Measurements from ENCODE around the gene ABHD13. TPM values are rescaled to one million over a fixed set of nuclear protein-coding genes. Genes with fewer than 3 reads are reported as not detected.

ABHD13 gene
- total RNA-seq, 1 experiment from 2014 or later, result 6.9 TPM

DNA sequence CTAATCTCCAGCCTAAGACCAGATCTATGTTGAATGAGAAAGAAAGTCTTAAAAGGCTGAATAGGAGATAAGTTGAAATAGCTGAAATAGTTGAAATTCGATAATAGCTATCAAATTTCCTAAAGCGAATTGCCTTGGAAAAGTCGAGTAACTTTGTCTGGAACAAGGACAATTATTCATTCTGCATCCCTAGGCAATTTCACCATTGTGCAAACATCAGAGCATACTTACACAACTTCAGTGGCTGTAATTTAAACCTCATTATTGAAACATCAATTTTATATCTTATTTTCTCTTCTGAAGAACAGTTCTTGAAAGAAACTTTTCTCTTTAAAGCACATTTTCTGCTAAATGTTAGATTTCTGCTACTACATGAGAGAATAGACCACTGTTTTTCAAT, 64.9 kb downstream of the ABHD13 start:
- DNase-seq (ENCODE audit: low read depth), result no peak

Other genes starting within 250 kb of the ABHD13 start
- gene LIG4, start 2.9 kb upstream of the ABHD13 start, total RNA-seq (2014; rRNA removed), result 13.5 and 14.7 TPM in 2 replicates
- 4.4 and 7.2 TPM in 2 replicates for gene TNFSF13B, start 51.3 kb downstream of the ABHD13 start, total RNA-seq (2014; rRNA removed)

Data from LHCN-M2 (cell line).